Ureter (tissue), 1 donor: Measurements from ENCODE around the gene ATP6V0E1. TPM values are rescaled to one million over a fixed set of nuclear protein-coding genes. Genes with fewer than 3 reads are reported as not detected.
"Not testable (repeated sequence)": the region's sequence is repeated elsewhere in the genome, so short reads cannot be mapped to it uniquely, and the experiment has no call there.

Experiments used
- DNase-seq: peaks from one replicate; pipeline ENCODE4 v3.0.0-alpha.2; 2020; ENCODE audit warnings: low spot score
- total RNA-seq: library from RNA; stranded (reverse); gene quantifications from one replicate; pipeline ENCODE4 v1.2.4, GENCODE V29; 2023
- donor health status: DM: yes; HTN: yes; CAD: no.

Gene ATP6V0E1
- total RNA-seq, 1 donor from 2014 or later, result 208 TPM

DNA sequence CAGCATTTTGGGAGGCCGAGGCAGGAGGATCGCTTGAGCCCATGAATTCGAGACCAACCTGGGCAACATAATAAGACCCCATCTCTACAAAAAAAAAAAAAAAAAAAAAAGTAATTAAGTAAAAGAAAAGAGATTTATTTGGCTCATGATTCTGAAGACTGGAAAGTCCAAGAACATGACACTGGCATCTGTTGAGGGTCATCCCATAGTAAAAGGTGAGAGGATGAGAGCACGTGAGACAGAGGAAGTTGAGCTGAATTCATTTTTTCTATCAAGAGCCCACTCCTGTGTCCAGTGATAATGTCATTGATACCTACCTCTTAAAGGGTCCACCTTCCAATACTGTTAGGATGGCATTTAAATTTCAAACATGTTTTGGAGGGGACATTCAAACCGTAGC, 92.4 kb downstream of the ATP6V0E1 start:
- DNase-seq, result no peak

DNA sequence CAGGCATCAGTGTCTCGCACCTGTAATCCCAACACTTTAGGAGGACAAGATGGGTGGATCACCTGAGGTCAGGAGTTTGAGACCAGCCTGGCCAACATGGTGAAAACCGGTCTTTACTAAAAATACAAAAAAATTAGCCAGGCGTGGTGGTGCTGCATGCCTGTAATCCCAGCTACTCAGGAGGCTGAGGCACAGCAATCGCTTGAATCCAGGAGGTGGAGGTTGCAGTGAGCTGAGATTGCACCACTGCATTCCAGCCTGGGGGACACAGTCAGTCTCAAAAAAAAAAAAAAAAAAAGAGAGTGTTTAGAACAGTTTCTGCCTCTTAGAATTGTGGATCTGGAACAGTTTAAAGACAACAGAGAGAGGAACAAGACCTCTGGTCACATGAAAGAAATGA, 92.9 kb downstream of the ATP6V0E1 start:
- not testable (repeated sequence) for DNase-seq

DNA sequence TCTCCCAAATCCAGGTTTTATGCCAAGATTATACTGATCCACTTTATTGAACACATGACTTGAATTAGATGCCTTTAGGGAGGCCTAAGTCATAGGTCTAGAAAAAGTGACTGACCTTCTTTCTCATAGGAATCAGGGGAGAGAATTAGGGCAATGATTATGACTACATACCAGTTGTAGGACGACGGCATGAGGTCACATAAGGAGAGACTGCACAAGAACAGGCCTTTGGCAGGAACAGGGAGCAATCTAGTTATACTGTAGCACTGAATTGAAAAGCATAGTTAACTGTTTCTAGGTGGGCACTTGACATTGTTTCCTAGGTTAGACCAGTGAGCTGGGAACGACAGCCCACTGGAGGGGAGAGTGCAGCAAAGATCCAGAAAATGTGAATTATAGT, 95.3 kb downstream of the ATP6V0E1 start:
- DNase-seq, result no peak

Other genes with a start within 250 kb of the ATP6V0E1 start
- 84.2 TPM for gene DUSP1, start 212.6 kb upstream of the ATP6V0E1 start, total RNA-seq
- 140 TPM for gene ERGIC1, start 149.5 kb upstream of the ATP6V0E1 start, total RNA-seq
- gene RPL26L1, start 24.3 kb upstream of the ATP6V0E1 start, total RNA-seq, result 26.2 TPM
- 36.5 TPM for gene CREBRF, start 72.6 kb downstream of the ATP6V0E1 start, total RNA-seq
- gene BNIP1, start 160.8 kb downstream of the ATP6V0E1 start, total RNA-seq, result 12.3 TPM